Measurements from ENCODE around the gene MNAT1.
A peak's percentile ranks its signal among the peaks of the same experiment; 100 is the strongest.
"Not testable (repeated sequence)": the region's sequence is repeated elsewhere in the genome, so short reads cannot be mapped to it uniquely, and the experiment has no call there.

The MNAT1 gene

DNA sequence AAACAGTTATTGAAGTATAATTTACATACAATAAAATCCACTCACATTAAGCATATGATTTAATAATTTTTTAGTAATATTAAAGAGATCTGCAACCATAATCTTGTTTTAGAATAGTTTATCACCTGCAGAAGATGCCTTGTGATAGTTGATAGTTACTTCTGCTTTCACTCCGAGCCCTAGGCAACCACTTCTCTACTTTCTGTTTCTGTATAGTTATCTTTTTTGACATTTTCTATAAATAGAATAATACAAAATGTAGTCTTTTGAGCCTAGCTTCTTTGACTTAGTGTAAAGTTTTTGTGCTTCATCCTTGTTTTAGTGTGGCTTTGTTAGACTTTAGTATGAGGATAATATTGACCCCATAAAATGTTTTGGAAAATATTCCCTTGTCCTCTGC, 111.0 kb downstream of the MNAT1 start:
- H3K9me3 ChIP-seq (ENCODE audit: control insufficient read depth, insufficient read depth, low read depth, low read length) = no peaks in the 10 kb centered on the region
- H3K36me3 ChIP-seq (ENCODE audit: control insufficient read depth in 2 of 2, insufficient read depth in 1 of 2, low read length in 2 of 2) = peaks cover 0 to 7% of the 10 kb centered on the region in 2 experiments; a peak in 2 of 3 replicates
- ChIA-PET POLR2A (no interaction called here), CTCF (no interaction called here)
- no peak overlapping the region for H3K27ac ChIP-seq (ENCODE audit: extremely low read depth, low read depth, low read length)
- H3K4me3 ChIP-seq (ENCODE audit: low read depth, low read length) = no peak overlapping the region
- H3K4me1 ChIP-seq (ENCODE audit: control insufficient read depth, insufficient read depth, low read length) = no peaks in the 10 kb centered on the region
- TF ChIP-seq KLF10 (tag by site-specific recombination; IDR thresholded peaks at IDR 0.05) (no peak), ZNF221 (tag by site-specific recombination; IDR thresholded peaks at IDR 0.05; ENCODE audit: borderline replicate concordance) (no peak), ZSCAN16 (tag by site-specific recombination; IDR thresholded peaks at IDR 0.05) (no peak), ZFP3 (tag by site-specific recombination; IDR thresholded peaks at IDR 0.05; ENCODE audit: low read depth) (no peak), ZNF362 (tag by site-specific recombination; IDR thresholded peaks at IDR 0.05) (no peak), ZNF211 (tag by site-specific recombination; IDR thresholded peaks at IDR 0.05; ENCODE audit: low read depth) (no peak), ZNF654 (tag by site-specific recombination; IDR thresholded peaks at IDR 0.05; ENCODE audit: low read depth) (no peak), SP2 (tag by site-specific recombination; IDR thresholded peaks at IDR 0.05) (no peak)
- TF ChIP-seq, protein P1, sequence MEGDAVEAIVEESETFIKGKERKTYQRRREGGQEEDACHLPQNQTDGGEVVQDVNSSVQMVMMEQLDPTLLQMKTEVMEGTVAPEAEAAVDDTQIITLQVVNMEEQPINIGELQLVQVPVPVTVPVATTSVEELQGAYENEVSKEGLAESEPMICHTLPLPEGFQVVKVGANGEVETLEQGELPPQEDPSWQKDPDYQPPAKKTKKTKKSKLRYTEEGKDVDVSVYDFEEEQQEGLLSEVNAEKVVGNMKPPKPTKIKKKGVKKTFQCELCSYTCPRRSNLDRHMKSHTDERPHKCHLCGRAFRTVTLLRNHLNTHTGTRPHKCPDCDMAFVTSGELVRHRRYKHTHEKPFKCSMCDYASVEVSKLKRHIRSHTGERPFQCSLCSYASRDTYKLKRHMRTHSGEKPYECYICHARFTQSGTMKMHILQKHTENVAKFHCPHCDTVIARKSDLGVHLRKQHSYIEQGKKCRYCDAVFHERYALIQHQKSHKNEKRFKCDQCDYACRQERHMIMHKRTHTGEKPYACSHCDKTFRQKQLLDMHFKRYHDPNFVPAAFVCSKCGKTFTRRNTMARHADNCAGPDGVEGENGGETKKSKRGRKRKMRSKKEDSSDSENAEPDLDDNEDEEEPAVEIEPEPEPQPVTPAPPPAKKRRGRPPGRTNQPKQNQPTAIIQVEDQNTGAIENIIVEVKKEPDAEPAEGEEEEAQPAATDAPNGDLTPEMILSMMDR (tag by site-specific recombination; IDR thresholded peaks at IDR 0.05) = no peak

- TF ChIP-seq ZNF692 (tag by site-specific recombination; IDR thresholded peaks at IDR 0.05) (no peak), ZNF169 (tag by site-specific recombination; IDR thresholded peaks at IDR 0.05) (no peak), SETDB1 (IDR thresholded peaks at IDR 0.05; ENCODE audit: insufficient read length, low read length) (peak; percentile 80)
- TF ChIP-seq, protein P2, sequence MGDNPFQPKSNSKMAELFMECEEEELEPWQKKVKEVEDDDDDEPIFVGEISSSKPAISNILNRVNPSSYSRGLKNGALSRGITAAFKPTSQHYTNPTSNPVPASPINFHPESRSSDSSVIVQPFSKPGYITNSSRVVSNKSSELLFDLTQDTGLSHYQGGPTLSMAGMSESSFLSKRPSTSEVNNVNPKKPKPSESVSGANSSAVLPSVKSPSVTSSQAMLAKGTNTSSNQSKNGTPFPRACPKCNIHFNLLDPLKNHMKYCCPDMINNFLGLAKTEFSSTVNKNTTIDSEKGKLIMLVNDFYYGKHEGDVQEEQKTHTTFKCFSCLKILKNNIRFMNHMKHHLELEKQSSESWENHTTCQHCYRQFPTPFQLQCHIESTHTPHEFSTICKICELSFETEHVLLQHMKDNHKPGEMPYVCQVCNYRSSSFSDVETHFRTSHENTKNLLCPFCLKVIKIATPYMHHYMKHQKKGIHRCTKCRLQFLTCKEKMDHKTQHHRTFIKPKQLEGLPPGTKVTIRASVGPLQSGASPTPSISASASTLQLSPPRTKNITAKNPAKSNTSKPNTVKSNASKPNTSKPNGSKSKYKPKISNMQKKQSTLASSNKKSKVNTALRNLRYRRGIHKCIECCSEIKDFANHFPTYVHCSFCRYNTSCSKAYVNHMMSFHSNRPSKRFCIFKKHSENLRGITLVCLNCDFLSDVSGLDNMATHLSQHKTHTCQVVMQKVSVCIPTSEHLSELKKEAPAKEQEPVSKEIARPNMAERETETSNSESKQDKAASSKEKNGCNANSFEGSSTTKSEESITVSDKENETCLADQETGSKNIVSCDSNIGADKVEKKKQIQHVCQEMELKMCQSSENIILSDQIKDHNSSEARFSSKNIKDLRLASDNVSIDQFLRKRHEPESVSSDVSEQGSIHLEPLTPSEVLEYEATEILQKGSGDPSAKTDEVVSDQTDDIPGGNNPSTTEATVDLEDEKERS (tag by site-specific recombination; IDR thresholded peaks at IDR 0.05) = 0 out of 2 replicates have a peak, but pooled peaks have one; percentile 25
- POLR2A ChIA-PET = no interaction called here
- H3K36me3 ChIP-seq (ENCODE audit: control insufficient read depth in 2 of 2, insufficient read depth in 1 of 2, low read length in 2 of 2) = peaks cover 7 to 8% of the 10 kb centered on the region in 2 experiments
- CTCF ChIA-PET = interaction anchor here (0.8 kb wide), 1 partner anchor 434 kb away, joined by 4 read pairs; no protein-coding TSS in a partner anchor
- no peaks in the 10 kb centered on the region for H3K4me1 ChIP-seq (ENCODE audit: control insufficient read depth, insufficient read depth, low read length)
- H3K9me3 ChIP-seq (ENCODE audit: control insufficient read depth, insufficient read depth, low read depth, low read length) = no peaks in the 10 kb centered on the region
- H3K27ac ChIP-seq (ENCODE audit: extremely low read depth, low read depth, low read length) = no peak overlapping the region
- H3K4me3 ChIP-seq (ENCODE audit: low read depth, low read length) = no peak overlapping the region
Measured at GRCh38 chr14:60848066-60848465, 113.5 kb downstream of the MNAT1 start.

DNA sequence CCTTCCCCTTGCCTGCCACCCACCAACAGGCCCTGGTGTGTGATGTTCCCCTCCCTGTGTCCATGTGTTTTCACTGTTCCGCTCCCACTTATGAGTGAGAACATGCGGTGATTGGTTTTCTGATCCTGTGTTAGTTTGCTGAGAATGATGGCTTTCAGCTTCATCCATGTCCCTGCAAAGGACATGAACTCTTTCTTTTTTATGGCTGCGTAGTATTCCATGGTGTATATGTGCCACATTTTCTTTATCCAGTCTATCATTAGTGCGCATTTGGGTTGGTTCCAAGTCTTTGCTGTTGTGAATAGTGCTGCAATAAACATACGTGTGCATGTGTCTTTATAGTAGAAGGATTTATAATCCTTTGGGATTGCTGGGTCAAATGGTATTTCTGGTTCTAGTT, 117.1 kb downstream of the MNAT1 start:
- H3K9me3 ChIP-seq (ENCODE audit: control insufficient read depth, insufficient read depth, low read depth, low read length); CTCF ChIA-PET; POLR2A ChIA-PET; H3K27ac ChIP-seq (ENCODE audit: extremely low read depth, low read depth, low read length); H3K4me3 ChIP-seq (ENCODE audit: low read depth, low read length); H3K4me1 ChIP-seq (ENCODE audit: control insufficient read depth, insufficient read depth, low read length): not testable (repeated sequence)
- peak; percentile 78 for TF ChIP-seq ZNF146 (tag by site-specific recombination; IDR thresholded peaks at IDR 0.05)
- peaks cover 7 to 15% of the 10 kb centered on the region in 2 experiments for H3K36me3 ChIP-seq (ENCODE audit: control insufficient read depth in 2 of 2, insufficient read depth in 1 of 2, low read length in 2 of 2)

Data from HEK293 (cell line).